ENCODE data around the gene CENPU.

The CENPU gene

DNA sequence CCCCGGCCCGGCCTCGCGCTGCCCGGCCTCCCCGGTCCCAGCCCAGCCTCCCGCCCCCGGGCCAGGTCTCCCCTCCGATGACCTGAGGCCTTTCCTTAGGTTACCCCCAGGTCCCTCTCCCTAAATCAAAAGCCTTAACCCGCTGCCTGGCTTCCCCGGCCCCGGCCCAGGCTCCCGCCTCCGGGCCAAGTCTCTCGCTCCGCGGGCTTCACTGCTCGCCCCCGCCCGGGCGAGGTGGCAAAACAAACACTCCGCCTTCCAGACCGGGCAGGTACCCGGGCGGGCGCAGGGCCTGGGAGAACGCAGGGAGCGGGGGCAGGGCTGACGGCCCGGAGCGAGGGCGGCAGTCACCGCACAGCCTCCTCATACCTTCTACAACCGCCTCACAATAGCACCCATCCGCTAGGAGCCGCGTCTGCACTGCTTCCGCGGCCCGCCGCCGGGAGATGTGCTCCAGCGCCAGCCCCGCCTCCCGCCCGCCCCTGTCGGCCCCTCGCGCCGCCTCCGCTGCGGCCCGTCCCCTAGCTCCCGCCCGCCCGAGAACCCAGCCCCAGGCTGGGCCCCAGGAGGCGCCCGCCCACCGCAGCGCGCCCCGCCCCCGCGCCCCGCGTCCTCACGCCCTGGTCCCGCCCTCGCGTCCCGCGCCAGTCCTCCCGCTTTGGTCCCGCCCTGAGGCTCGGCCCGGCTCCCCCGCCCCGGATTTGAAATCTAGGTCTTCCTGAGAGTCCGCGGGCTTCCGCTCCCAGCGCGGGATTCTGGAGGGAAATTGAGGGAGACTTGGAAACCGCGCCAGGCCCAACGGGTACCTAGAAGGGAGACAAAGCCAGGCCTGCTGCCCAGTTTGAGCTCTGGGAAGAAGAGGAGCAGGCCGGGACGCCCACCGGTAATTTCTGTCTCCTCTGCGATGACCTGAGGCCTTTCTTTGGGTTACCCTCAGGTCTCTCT is 84.6 kb downstream of the CENPU start, which contains the start of the genes CASP3 and PRIMPOL:
Gene CASP3 (minus strand): TSS at position 422 of the 945 bp plus-strand sequence. CDS start 10,994 bp downstream, outside the sequence.
Gene PRIMPOL (plus strand): TSS at position 713 of the 945 bp plus-strand sequence. CDS start 7,403 bp downstream, outside the sequence.
- DNase-seq (ENCODE audit: insufficient read length, low spot score) (no peak), FAIRE-seq (no peak)
- TF ChIP-seq, protein P1, sequence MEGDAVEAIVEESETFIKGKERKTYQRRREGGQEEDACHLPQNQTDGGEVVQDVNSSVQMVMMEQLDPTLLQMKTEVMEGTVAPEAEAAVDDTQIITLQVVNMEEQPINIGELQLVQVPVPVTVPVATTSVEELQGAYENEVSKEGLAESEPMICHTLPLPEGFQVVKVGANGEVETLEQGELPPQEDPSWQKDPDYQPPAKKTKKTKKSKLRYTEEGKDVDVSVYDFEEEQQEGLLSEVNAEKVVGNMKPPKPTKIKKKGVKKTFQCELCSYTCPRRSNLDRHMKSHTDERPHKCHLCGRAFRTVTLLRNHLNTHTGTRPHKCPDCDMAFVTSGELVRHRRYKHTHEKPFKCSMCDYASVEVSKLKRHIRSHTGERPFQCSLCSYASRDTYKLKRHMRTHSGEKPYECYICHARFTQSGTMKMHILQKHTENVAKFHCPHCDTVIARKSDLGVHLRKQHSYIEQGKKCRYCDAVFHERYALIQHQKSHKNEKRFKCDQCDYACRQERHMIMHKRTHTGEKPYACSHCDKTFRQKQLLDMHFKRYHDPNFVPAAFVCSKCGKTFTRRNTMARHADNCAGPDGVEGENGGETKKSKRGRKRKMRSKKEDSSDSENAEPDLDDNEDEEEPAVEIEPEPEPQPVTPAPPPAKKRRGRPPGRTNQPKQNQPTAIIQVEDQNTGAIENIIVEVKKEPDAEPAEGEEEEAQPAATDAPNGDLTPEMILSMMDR (IDR thresholded peaks at IDR 0.05; ENCODE audit: insufficient read depth, missing control alignments), result no peak

DNA sequence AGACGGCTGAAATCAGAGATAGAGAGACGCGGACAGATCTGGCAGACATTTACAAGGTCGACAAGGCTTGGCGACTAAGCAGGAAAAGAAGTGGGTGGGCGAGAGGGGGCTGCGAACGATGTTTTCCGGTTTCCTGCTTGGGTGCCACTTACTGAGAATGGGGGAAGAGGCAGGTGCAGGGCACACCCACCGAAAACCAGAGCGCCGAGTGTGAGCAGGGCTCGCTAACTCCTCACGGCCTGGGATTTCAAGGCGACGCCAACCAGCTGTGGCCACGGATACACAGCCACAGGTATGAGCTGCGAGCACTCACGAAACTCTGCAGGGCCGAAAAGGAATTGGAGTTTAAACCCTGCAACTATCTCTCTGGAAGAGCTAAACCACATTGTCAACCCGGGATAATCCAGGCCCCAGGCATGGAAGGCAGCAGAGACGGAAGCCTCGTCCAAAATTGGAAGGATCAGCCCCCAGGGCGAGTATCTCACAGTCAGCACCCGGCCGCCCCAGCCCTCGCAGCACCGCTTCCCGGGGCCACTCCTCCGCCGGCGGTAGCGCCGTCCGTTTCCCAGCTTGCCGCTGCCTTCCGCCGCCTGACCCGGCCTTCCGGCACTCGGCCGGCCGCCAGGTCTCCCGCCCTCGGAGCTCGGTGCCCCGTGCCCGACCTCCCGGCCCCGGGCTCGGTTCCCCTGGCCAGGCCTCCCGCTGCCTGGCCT is 85.4 kb downstream of the CENPU start:
- DNase-seq (ENCODE audit: insufficient read length, low spot score) (no peak), FAIRE-seq (no peak)
- TF ChIP-seq, protein P1 (IDR thresholded peaks at IDR 0.05; ENCODE audit: insufficient read depth, missing control alignments), result no peak

DNA sequence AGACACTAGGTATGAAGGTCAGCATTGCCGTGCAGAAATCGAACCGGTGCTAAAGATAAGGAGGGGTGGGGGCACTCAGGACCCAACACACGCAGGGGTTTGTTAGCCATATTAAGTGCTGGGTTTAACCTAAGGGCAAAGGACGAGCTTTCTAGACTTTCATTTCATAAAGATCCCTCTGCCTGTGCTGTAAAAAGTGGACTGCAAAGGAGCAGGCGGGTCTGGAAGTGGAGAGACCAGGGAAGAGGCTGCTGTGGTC is 85.9 kb downstream of the CENPU start:
- no peak for DNase-seq (ENCODE audit: insufficient read length, low spot score)
- no peak for FAIRE-seq
- TF ChIP-seq, protein P1 (IDR thresholded peaks at IDR 0.05; ENCODE audit: insufficient read depth, missing control alignments), result no peak

DNA sequence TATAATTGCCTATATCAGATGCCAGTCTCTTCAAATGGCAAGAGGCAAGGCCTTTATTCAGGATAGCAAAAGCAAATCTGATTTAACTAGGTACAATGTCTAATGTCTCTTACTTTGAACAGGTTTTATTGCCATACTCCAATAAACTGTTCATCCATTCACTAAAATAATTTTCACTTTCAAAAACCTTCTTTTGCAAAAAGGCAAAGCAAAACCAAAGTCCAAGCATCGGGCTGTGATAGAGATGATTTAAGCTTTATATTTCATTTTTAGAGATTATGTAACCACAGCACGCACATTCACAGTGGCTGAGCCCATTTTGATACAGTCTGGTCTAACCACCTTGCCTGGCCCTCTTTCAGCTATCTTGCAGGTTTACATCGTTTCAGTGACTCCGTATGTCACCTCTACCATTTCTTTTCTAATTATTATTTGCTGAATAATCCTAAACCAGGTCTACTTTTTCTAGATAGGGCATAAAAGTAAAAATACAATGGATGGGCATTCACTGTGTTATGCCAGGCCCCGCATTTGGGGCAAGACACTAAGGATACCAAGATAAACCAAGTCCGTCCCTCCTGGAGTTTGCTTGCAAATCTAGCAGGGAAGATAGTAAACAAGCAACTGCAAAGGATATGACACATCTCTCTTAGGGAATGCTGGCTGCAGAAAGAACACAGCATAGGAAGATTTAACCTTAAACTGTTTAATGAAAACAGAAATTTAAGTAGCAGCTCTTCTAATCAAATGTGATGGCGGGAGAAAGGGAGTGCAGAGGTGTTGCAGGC is 86.4 kb downstream of the CENPU start:
- FAIRE-seq (no peak), DNase-seq (ENCODE audit: insufficient read length, low spot score) (no peak)
- TF ChIP-seq, protein P1 (IDR thresholded peaks at IDR 0.05; ENCODE audit: insufficient read depth, missing control alignments), result no peak

DNA sequence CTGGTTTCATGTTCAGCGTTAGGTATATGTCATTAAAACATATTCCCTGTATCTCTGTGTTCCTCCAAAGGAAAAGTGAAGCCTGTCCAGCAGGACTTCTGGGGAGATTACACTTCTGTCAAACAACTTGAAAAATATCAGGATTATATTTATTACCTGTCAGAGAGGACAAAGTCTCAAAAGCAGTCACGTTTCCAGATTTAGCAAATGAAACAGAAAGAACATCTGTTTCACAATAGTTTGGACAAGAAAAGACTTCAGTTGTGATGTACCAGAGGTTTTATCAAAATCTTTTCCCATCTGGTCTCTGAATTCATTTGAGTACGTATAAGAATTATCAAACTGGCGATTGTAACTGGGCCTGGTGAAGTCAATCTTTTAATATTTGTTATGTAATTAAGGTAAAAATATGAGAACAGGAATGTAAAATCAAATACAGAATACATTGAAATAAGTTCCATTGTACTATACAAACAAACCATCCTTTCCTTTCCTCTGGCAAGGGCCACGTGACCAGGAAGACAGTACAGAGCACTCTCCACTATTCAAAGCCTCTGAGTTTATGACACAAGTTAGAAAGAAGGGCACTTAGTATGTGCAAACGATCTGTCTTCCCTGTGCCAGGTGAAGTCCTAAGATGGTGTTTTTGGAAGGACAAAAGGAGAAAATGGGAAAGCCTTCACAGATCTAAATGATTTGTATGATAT is 87.8 kb downstream of the CENPU start:
- DNase-seq (ENCODE audit: insufficient read length, low spot score) (no peak), FAIRE-seq (no peak)
- TF ChIP-seq, protein P1 (IDR thresholded peaks at IDR 0.05; ENCODE audit: insufficient read depth, missing control alignments), result no peak

DNA sequence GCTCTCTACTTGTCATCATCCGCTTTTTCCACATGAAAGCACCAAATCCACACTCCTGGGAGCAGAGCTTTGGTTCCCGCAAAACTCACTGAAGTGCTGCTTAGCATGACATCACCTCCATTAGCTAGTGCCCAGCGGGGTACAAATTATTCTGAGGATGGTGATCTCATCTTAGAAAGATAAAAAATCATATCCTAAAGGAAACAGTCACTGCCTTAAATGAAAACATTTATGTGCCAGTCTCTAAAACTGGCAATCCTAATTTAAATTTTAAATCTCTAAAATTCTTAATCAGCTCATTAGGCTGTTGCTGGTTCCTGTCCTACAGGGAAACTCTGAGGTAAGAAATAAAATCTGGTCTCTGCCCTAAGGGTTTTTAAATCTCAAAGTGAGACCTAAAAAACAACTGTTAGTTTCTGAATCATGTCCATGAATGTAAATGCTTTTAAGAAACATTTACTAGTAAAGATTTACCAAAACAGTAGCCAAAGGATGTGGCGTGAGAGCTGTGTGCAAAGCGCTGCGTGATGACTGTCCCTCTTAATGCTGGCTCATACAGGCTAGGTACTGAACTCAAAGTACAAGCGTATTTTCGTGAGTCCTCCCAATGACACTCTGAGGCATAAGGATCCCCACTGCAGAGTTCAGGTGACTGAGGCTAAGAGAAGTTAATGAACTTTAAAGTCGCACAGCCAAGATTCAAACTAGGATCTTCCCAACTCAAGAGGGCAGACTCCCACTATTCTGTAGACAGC is 89.2 kb downstream of the CENPU start:
- no peak for FAIRE-seq
- TF ChIP-seq, protein P1 (IDR thresholded peaks at IDR 0.05; ENCODE audit: insufficient read depth, missing control alignments), result no peak
- no peak for DNase-seq (ENCODE audit: insufficient read length, low spot score)
